ENCODE results near the gene LRCOL1. TPM values are rescaled to one million over a fixed set of nuclear protein-coding genes. Genes with fewer than 3 reads are reported as not detected.
A peak's percentile ranks its signal among the peaks of the same experiment; 100 is the strongest.

Gene LRCOL1
- total and polyA plus RNA-seq, 2 of the 13 experiments (the other 11 are each of a cell fraction or from before 2014, with no cell fraction given), result not detected

DNA sequence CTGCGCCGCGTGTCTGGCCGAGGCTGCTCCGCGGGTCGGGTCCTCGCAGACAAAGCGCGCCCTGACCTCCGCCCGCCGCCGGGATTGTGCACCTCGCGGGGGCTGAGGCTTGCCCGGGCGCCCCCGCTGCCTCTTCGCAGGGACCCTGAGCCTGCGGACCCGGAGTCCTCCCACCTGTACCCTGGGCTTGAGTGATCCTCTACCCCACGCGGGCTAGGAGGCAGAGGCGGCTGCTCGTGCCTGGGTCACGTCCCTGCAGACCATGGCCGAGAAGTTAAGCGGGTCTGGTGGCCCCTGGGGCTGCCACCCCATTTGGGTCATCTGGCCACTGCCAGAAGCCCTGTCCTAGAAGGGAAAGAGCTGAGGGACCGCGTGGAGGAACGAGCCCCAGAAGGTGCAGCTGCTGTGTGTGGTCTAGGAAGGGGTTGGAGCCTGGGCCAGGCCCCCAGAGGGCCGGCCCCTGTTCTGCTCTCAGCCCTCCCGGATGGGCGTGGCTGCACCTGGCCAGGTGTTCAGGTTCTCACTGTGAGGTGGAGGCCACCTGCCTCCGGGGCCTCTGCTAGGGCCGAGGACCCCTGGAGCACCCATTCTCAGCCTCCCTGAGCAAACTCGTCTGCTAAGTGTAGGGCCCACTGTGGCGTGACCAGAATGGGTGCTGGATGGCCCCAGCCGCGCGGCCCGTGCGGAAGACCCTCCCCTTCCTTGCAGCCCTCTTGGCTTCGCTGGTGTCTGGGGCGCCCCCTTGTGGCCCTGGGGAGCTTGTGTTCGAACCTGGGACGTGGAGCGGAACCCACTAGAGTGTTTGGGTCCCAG lies 49.6 kb downstream of the LRCOL1 start (continued):
- TF ChIP-seq NCOA2 (CRISPR knock-in tag; IDR thresholded peaks at IDR 0.05), result no peak
- TF ChIP-seq ZNF687 (CRISPR knock-in tag; IDR thresholded peaks at IDR 0.05), result peak; percentile 61; the same call in 1 of the 2 replicates
- TF ChIP-seq HDAC2 (CRISPR knock-in tag; IDR thresholded peaks at IDR 0.05), result peak; percentile 19; the same call in 1 of the 2 replicates
- TF ChIP-seq, protein P1, sequence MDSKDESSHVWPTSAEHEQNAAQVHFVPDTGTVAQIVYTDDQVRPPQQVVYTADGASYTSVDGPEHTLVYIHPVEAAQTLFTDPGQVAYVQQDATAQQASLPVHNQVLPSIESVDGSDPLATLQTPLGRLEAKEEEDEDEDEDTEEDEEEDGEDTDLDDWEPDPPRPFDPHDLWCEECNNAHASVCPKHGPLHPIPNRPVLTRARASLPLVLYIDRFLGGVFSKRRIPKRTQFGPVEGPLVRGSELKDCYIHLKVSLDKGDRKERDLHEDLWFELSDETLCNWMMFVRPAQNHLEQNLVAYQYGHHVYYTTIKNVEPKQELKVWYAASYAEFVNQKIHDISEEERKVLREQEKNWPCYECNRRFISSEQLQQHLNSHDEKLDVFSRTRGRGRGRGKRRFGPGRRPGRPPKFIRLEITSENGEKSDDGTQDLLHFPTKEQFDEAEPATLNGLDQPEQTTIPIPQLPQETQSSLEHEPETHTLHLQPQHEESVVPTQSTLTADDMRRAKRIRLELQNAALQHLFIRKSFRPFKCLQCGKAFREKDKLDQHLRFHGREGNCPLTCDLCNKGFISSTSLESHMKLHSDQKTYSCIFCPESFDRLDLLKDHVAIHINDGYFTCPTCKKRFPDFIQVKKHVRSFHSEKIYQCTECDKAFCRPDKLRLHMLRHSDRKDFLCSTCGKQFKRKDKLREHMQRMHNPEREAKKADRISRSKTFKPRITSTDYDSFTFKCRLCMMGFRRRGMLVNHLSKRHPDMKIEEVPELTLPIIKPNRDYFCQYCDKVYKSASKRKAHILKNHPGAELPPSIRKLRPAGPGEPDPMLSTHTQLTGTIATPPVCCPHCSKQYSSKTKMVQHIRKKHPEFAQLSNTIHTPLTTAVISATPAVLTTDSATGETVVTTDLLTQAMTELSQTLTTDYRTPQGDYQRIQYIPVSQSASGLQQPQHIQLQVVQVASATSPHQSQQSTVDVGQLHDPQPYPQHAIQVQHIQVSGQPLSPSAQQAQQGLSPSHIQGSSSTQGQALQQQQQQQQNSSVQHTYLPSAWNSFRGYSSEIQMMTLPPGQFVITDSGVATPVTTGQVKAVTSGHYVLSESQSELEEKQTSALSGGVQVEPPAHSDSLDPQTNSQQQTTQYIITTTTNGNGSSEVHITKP (CRISPR knock-in tag; IDR thresholded peaks at IDR 0.05; ENCODE audit: low read depth), result no peak
- TF ChIP-seq, protein P2, sequence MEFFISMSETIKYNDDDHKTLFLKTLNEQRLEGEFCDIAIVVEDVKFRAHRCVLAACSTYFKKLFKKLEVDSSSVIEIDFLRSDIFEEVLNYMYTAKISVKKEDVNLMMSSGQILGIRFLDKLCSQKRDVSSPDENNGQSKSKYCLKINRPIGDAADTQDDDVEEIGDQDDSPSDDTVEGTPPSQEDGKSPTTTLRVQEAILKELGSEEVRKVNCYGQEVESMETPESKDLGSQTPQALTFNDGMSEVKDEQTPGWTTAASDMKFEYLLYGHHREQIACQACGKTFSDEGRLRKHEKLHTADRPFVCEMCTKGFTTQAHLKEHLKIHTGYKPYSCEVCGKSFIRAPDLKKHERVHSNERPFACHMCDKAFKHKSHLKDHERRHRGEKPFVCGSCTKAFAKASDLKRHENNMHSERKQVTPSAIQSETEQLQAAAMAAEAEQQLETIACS (CRISPR knock-in tag; IDR thresholded peaks at IDR 0.05), result peak; percentile 51; the same call in 1 of the 2 replicates
- no peak for TF ChIP-seq ZSCAN9 (CRISPR knock-in tag; IDR thresholded peaks at IDR 0.05; ENCODE audit: borderline replicate concordance)
- TF ChIP-seq, protein P3, sequence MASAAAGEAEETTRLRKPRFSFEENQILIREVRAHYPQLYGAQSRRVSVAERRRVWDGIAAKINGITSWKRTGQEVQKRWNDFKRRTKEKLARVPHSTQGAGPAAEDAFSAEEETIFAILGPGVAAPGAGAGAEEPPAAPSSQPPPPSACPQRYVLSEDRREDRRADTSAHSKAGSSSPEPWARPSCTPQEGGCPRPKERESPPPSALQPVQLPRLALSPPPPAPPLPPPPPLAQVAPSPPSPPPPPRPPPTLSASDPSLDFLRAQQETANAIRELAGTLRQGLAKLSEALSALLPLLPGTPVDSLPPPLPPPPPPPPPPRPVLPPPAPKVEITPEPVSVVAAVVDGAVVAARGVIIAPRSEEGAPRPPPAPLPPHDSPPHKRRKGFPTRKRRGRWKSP (CRISPR knock-in tag; IDR thresholded peaks at IDR 0.05), result 0 out of 2 replicates have a peak, but pooled peaks have one; percentile 20
- peak; percentile 64 for TF ChIP-seq STAG1 (CRISPR knock-in tag; IDR thresholded peaks at IDR 0.05)
- TF ChIP-seq, protein P4, sequence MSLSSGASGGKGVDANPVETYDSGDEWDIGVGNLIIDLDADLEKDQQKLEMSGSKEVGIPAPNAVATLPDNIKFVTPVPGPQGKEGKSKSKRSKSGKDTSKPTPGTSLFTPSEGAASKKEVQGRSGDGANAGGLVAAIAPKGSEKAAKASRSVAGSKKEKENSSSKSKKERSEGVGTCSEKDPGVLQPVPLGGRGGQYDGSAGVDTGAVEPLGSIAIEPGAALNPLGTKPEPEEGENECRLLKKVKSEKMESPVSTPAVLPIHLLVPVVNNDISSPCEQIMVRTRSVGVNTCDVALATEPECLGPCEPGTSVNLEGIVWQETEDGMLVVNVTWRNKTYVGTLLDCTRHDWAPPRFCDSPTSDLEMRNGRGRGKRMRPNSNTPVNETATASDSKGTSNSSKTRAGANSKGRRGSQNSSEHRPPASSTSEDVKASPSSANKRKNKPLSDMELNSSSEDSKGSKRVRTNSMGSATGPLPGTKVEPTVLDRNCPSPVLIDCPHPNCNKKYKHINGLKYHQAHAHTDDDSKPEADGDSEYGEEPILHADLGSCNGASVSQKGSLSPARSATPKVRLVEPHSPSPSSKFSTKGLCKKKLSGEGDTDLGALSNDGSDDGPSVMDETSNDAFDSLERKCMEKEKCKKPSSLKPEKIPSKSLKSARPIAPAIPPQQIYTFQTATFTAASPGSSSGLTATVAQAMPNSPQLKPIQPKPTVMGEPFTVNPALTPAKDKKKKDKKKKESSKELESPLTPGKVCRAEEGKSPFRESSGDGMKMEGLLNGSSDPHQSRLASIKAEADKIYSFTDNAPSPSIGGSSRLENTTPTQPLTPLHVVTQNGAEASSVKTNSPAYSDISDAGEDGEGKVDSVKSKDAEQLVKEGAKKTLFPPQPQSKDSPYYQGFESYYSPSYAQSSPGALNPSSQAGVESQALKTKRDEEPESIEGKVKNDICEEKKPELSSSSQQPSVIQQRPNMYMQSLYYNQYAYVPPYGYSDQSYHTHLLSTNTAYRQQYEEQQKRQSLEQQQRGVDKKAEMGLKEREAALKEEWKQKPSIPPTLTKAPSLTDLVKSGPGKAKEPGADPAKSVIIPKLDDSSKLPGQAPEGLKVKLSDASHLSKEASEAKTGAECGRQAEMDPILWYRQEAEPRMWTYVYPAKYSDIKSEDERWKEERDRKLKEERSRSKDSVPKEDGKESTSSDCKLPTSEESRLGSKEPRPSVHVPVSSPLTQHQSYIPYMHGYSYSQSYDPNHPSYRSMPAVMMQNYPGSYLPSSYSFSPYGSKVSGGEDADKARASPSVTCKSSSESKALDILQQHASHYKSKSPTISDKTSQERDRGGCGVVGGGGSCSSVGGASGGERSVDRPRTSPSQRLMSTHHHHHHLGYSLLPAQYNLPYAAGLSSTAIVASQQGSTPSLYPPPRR (CRISPR knock-in tag; IDR thresholded peaks at IDR 0.05; ENCODE audit: borderline replicate concordance), result no peak

Data from HepG2 (cell line).